ENCODE data around the gene STOML1. TPM values are rescaled to one million over a fixed set of nuclear protein-coding genes. Genes with fewer than 3 reads are reported as not detected.

The STOML1 gene
- total RNA-seq, 1 experiment from 2014 or later, result 2.5 TPM

DNA sequence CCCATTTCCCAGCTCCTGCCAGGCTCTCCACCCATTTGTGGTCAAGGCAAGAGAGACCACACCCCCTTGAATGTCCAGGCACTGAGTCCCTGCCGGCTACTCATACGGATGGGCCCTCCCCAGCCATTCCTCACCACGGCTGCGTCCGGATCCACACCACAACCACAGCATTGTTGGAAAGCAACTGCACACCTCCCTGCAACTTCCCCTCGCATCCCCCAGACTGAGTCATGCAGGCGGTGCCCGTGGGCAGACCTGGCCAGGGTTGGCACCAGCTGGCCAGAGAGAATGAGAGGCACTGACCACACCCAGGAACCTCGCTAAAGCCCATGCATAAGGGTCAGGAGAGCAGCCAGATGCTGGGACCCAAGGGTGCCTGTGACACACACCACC, 35.4 kb downstream of the STOML1 start:
- Histone ChIP-seq H2AK5ac (ENCODE audit: insufficient read length, low read length) (no peak overlapping the region), H3K18ac (ENCODE audit: insufficient read length, low read depth, low read length) (no peak overlapping the region), H2AFZ (ENCODE audit: low read length) (no peak overlapping the region), H2BK5ac (ENCODE audit: insufficient read length, low read length) (no peak overlapping the region), H3K9ac (ENCODE audit: extremely low read depth, insufficient read length, low read length) (no peak overlapping the region), H3K9me3 (ENCODE audit: control insufficient read depth, low read depth, low read length) (no peaks in the 10 kb centered on the region), H3K56ac (ENCODE audit: insufficient read length, low read depth, low read length) (no peak overlapping the region), H2BK12ac (ENCODE audit: insufficient read length, low read depth, low read length) (no peak overlapping the region), H3T11ph (ENCODE audit: low read length) (no peak overlapping the region), H2BK20ac (ENCODE audit: low read depth, low read length, poor library complexity, severe bottlenecking) (no peak overlapping the region), H4K91ac (ENCODE audit: insufficient read length, low read depth, low read length) (no peak overlapping the region), H2BK120ac (ENCODE audit: low read depth, low read length, poor library complexity, severe bottlenecking) (no peak overlapping the region), H3K23me2 (ENCODE audit: insufficient read length, low read depth, low read length, poor library complexity, severe bottlenecking) (no peaks in the 10 kb centered on the region), H3K79me1 (ENCODE audit: insufficient read depth, low read depth, low read length, poor library complexity, severe bottlenecking) (no peaks in the 10 kb centered on the region), H3K27me3 (ENCODE audit: insufficient read depth, low read length) (no peaks in the 10 kb centered on the region), H3K27ac (ENCODE audit: insufficient read length, low read depth, low read length) (no peak overlapping the region), H3K23ac (ENCODE audit: insufficient read length, low read depth, low read length) (no peak overlapping the region), H3K79me2 (ENCODE audit: insufficient read depth, low read length) (no peaks in the 10 kb centered on the region), H4K20me1 (ENCODE audit: control insufficient read depth, insufficient read depth, insufficient read length) (no peaks in the 10 kb centered on the region), H3K14ac (ENCODE audit: insufficient read depth, low read length) (no peak overlapping the region), H3K4me1 (ENCODE audit: insufficient read depth, low read length) (no peaks in the 10 kb centered on the region), H4K5ac (ENCODE audit: insufficient read length, low read depth, low read length) (no peak overlapping the region), H3K4ac (ENCODE audit: low read depth, low read length) (no peak overlapping the region), H3K4me2 (ENCODE audit: insufficient read depth, insufficient read length, low read length) (no peak overlapping the region), H2BK15ac (ENCODE audit: low read depth, low read length) (no peak overlapping the region), H4K8ac (replicated peaks; ENCODE audit: insufficient read length, low read depth, low read length) (no peak overlapping the region)
- Mint-ChIP-seq H3K4me3 (no peak overlapping the region), H3K36me3 (ENCODE audit: insufficient read depth in 1 of 3, low read depth in 3 of 3) (no peaks in the 10 kb centered on the region), H3K27ac (no peak overlapping the region; a peak in 1 of 7 replicates), H3K9me3 (no peaks in the 10 kb centered on the region), H3K4me1 (peaks cover 2 to 18% of the 10 kb centered on the region in 2 experiments; a peak in 2 of 4 replicates), H3K27me3 (ENCODE audit: low read depth) (peaks cover 11% of the 10 kb centered on the region)
- WGBS (ENCODE audit: extremely low coverage, insufficient read length, low lambda C conversion rate), result no CpG with 5 or more reads among the region's 9 CpGs
- DNase-seq, result no peak
- TF ChIP-seq, protein P1, sequence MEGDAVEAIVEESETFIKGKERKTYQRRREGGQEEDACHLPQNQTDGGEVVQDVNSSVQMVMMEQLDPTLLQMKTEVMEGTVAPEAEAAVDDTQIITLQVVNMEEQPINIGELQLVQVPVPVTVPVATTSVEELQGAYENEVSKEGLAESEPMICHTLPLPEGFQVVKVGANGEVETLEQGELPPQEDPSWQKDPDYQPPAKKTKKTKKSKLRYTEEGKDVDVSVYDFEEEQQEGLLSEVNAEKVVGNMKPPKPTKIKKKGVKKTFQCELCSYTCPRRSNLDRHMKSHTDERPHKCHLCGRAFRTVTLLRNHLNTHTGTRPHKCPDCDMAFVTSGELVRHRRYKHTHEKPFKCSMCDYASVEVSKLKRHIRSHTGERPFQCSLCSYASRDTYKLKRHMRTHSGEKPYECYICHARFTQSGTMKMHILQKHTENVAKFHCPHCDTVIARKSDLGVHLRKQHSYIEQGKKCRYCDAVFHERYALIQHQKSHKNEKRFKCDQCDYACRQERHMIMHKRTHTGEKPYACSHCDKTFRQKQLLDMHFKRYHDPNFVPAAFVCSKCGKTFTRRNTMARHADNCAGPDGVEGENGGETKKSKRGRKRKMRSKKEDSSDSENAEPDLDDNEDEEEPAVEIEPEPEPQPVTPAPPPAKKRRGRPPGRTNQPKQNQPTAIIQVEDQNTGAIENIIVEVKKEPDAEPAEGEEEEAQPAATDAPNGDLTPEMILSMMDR (conservative IDR thresholded peaks at IDR 0.05), result no peak

Data from H9 (cell line).